ENCODE data around the gene RUNDC3A. TPM values are rescaled to one million over a fixed set of nuclear protein-coding genes. Genes with fewer than 3 reads are reported as not detected.

The RUNDC3A gene
- total RNA-seq, 2 donors from 2014 or later: 0.37 to 0.55 TPM

- Mint-ChIP-seq H3K4me3 (no peak overlapping the region), H3K27ac (no peak overlapping the region), H3K4me1 (peaks cover 14% of the 10 kb centered on the region), H3K36me3 (ENCODE audit: low read depth) (peaks cover 3% of the 10 kb centered on the region), H3K27me3 (peaks cover 26% of the 10 kb centered on the region)
- DNase-seq: no peak
- no peaks in the 10 kb centered on the region for H3K9me3 ChIP-seq (ENCODE audit: control insufficient read depth, low read length, poor library complexity, severe bottlenecking)
- ATAC-seq: no peak
Observed at GRCh38 chr17:44272954-44273353, 35.4 kb upstream of the RUNDC3A start.

GRCh38 chr17:44273607-44274006 is 34.8 kb upstream of the RUNDC3A start:
- H3K27ac Mint-ChIP-seq: no peak overlapping the region
- H3K4me1 Mint-ChIP-seq: peaks cover 11% of the 10 kb centered on the region
- H3K4me3 Mint-ChIP-seq: no peak overlapping the region
- H3K27me3 Mint-ChIP-seq: peaks cover 26% of the 10 kb centered on the region
- no peaks in the 10 kb centered on the region for H3K9me3 ChIP-seq (ENCODE audit: control insufficient read depth, low read length, poor library complexity, severe bottlenecking)
- H3K36me3 Mint-ChIP-seq (ENCODE audit: low read depth): peaks cover 3% of the 10 kb centered on the region
- DNase-seq (no peak), ATAC-seq (no peak)

DNA sequence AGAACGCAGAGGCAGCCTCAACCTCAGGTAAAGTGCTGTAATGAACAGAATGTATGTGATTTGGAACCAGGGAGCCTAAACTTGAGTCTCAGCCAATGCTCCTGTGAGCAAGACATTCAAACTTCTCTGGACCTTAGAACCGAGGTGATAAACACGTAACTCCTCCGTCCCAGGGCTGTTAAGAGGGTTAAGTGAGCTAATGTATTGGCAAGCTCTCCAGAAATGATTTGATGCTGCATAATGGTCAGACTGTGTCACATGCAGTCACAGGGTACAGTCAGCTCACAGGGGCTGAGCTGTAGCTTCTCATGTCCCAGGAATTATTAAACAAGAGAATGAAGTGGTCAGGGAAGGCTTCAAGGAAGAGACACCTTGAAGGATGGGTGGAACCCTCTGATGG is 30.4 kb upstream of the RUNDC3A start:
- no peaks in the 10 kb centered on the region for H3K36me3 Mint-ChIP-seq (ENCODE audit: low read depth)
- DNase-seq (no peak), ATAC-seq (no peak)
- no peak overlapping the region for H3K4me3 Mint-ChIP-seq
- H3K9me3 ChIP-seq (ENCODE audit: control insufficient read depth, low read length, poor library complexity, severe bottlenecking): no peaks in the 10 kb centered on the region
- H3K27ac Mint-ChIP-seq: no peak overlapping the region
- peaks cover 11% of the 10 kb centered on the region for H3K4me1 Mint-ChIP-seq
- H3K27me3 Mint-ChIP-seq: peaks cover 20% of the 10 kb centered on the region

GRCh38 chr17:44279346-44279665 is 29.1 kb upstream of the RUNDC3A start:
- no peak for DNase-seq
- ATAC-seq: no peak
- Mint-ChIP-seq H3K4me1 (peaks cover 11% of the 10 kb centered on the region), H3K36me3 (ENCODE audit: low read depth) (no peaks in the 10 kb centered on the region), H3K27me3 (peaks cover 19% of the 10 kb centered on the region), H3K4me3 (no peak overlapping the region), H3K27ac (no peak overlapping the region)
- no peaks in the 10 kb centered on the region for H3K9me3 ChIP-seq (ENCODE audit: control insufficient read depth, low read length, poor library complexity, severe bottlenecking)

DNA sequence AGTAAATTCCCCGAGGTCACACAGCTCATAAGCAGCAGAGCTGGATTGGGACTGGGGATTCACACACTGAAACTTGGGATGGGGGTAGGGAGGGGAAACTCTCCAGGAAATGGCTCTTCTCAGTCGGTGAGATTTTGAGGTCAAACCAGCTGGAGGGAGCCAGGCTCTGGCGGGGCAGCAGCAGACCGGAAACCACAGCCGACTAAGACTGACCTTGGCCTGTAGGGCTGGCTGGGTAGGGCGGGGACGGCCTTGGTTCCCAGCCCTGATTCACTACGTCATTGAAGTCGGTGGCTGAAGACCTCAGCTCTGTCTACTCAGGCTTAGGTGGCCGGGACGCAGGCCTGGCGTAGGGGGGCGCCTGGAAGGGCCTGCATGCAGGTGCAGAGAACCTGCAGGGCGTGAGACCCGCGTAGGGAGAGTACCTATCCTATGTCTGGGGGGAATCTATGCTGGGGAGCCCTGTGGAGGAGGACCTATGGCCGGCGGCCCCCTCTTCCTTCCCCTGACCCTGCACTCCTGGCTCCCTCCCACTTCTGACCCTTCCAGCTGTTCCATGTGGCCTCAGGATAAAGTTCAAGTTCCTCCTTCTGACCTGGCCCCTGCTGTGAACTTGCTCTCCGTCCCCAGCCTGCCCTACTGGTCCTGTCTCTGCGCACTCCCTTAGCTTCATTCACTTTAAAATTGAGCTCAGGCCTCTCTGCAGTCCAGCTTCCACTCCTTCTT is 28.6 kb upstream of the RUNDC3A start:
- DNase-seq (no peak), ATAC-seq (peak; percentile 69)
- H3K9me3 ChIP-seq (ENCODE audit: control insufficient read depth, low read length, poor library complexity, severe bottlenecking): no peaks in the 10 kb centered on the region
- Mint-ChIP-seq H3K27ac (peak overlapping the region; percentile 57), H3K36me3 (ENCODE audit: low read depth) (no peaks in the 10 kb centered on the region), H3K27me3 (peaks cover 17% of the 10 kb centered on the region), H3K4me3 (no peak overlapping the region), H3K4me1 (peaks cover 11% of the 10 kb centered on the region)

DNA sequence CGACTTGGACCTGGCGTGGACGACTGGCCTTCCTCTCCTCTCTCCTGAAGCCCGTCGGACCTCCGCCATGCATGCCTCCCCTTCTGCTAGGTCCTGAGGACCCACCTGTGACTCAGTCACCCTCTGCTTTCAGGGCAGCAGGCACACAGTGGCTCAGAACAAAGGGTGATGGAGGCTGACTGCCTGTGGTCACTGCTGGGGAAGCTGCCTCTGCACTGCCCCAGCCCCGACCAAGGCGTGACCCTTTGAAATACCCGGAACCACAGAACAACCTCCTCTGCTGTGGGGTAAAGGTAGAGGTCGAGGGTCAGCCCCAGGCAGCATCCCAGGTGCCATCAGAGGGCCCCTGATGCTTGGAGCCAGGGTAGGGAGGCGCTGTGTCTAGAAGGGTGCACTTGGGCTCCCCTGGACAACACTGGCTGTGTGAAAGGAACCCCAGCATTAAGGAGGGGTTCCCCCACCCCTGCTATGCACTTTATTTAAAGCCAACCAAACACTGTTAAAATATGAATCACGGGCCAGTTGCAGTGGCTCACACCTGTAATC is 27.9 kb upstream of the RUNDC3A start:
- H3K9me3 ChIP-seq (ENCODE audit: control insufficient read depth, low read length, poor library complexity, severe bottlenecking): no peaks in the 10 kb centered on the region
- H3K4me1 Mint-ChIP-seq: peaks cover 6% of the 10 kb centered on the region
- ATAC-seq (no peak), DNase-seq (no peak)
- no peak overlapping the region for H3K4me3 Mint-ChIP-seq
- peaks cover 10% of the 10 kb centered on the region for H3K27me3 Mint-ChIP-seq
- H3K36me3 Mint-ChIP-seq (ENCODE audit: low read depth): no peaks in the 10 kb centered on the region
- H3K27ac Mint-ChIP-seq: peak overlapping the region; percentile 57

GRCh38 chr17:44281570-44281969 is 26.8 kb upstream of the RUNDC3A start:
- Mint-ChIP-seq H3K4me1 (peaks cover 6% of the 10 kb centered on the region), H3K4me3 (no peak overlapping the region), H3K36me3 (ENCODE audit: low read depth) (no peaks in the 10 kb centered on the region), H3K27me3 (peaks cover 9% of the 10 kb centered on the region), H3K27ac (no peak overlapping the region)
- ATAC-seq: no peak
- DNase-seq: no peak
- H3K9me3 ChIP-seq (ENCODE audit: control insufficient read depth, low read length, poor library complexity, severe bottlenecking): no peaks in the 10 kb centered on the region

- Mint-ChIP-seq H3K27ac (no peak overlapping the region), H3K4me1 (peaks cover 6% of the 10 kb centered on the region), H3K4me3 (no peak overlapping the region), H3K36me3 (ENCODE audit: low read depth) (no peaks in the 10 kb centered on the region), H3K27me3 (peaks cover 9% of the 10 kb centered on the region)
- no peak for ATAC-seq
- no peak for DNase-seq
- H3K9me3 ChIP-seq (ENCODE audit: control insufficient read depth, low read length, poor library complexity, severe bottlenecking): no peaks in the 10 kb centered on the region
Observed at GRCh38 chr17:44282264-44282663, 26.1 kb upstream of the RUNDC3A start.

DNA sequence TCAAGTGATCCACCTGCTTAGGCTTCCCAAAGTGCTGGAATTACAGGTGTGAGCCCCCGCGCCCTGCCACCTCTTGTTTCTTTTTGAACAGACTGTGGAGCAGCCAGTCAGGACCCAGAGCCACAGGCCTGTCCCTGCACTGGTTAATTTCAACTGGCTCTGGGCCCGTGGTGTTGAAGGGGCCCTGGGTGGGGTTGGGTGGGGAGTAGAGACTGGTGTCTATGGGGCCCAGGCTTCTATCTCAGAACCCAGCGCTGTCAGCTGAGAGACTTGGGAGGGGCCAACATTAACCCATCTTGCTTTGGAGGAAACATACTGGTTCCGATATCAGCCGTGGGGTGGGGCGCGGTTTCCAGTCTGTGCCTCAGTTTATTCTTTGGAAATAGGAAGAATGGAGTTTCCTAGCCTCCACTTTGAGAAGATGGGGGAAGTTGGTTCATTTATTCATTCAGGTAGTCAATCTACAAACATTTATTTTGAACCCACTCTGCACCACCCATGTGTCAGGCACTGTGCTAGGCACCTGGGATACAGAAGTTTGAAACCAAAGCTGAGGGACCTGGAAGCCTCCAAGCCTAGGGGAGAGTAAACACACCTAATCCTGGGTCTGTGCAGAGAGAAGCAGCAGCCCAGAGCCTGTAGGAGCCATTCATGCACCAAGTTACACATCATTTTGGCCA is 24.9 kb upstream of the RUNDC3A start:
- Mint-ChIP-seq H3K27ac (no peak overlapping the region), H3K36me3 (ENCODE audit: low read depth) (no peaks in the 10 kb centered on the region), H3K4me1 (peaks cover 12% of the 10 kb centered on the region), H3K27me3 (peaks cover 20% of the 10 kb centered on the region), H3K4me3 (no peak overlapping the region)
- H3K9me3 ChIP-seq (ENCODE audit: control insufficient read depth, low read length, poor library complexity, severe bottlenecking): no peaks in the 10 kb centered on the region
- ATAC-seq (no peak), DNase-seq (no peak)

- no peak for ATAC-seq
- DNase-seq: no peak
- Mint-ChIP-seq H3K4me1 (peaks cover 13% of the 10 kb centered on the region), H3K27ac (no peak overlapping the region), H3K36me3 (ENCODE audit: low read depth) (no peaks in the 10 kb centered on the region), H3K27me3 (peaks cover 25% of the 10 kb centered on the region), H3K4me3 (no peak overlapping the region)
- no peaks in the 10 kb centered on the region for H3K9me3 ChIP-seq (ENCODE audit: control insufficient read depth, low read length, poor library complexity, severe bottlenecking)
Observed at GRCh38 chr17:44284024-44284400, 24.4 kb upstream of the RUNDC3A start.

- Mint-ChIP-seq H3K27ac (no peak overlapping the region), H3K4me1 (peaks cover 7% of the 10 kb centered on the region), H3K27me3 (peaks cover 25% of the 10 kb centered on the region), H3K4me3 (no peak overlapping the region), H3K36me3 (ENCODE audit: low read depth) (no peaks in the 10 kb centered on the region)
- no peaks in the 10 kb centered on the region for H3K9me3 ChIP-seq (ENCODE audit: control insufficient read depth, low read length, poor library complexity, severe bottlenecking)
- no peak for ATAC-seq
- no peak for DNase-seq
Observed at GRCh38 chr17:44287651-44288050, 20.8 kb upstream of the RUNDC3A start.

DNA sequence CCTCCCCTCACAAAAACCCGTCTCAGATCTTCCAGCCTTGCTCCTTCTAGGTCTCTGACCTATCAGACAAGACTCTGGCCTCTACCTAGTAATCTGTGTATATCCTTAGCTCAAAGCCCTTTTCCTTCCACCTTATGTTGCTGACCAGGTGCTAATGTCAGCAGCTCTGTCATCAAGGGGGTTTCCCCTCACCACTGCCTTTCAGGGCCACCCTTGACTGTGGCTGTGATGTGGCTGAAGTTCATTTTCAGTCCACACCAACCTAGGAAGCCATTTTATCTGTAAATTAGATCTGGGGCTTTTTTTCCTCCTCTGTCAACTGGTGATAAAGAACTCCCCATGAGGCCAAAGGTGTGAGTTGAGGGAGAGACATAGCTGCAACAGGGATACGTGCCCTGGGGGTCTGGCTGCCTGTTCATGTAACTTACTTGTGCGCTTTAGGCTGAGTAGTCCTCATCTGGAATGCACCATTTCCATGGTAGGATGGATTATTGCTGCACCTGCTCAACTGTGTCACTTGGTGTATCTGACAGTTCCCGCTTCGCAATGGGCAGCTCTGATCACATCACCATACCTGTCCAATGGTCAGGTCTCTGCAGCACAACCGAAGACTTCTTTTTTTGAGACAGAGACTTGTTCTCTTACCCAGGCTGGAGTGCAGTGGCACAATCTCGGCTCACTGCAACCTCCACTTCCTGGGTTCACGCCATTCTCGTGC is 14.7 kb upstream of the RUNDC3A start:
- no peak overlapping the region for H3K4me3 Mint-ChIP-seq
- peaks cover 5% of the 10 kb centered on the region for H3K4me1 Mint-ChIP-seq
- no peaks in the 10 kb centered on the region for H3K9me3 ChIP-seq (ENCODE audit: control insufficient read depth, low read length, poor library complexity, severe bottlenecking)
- peaks cover 19% of the 10 kb centered on the region for H3K27me3 Mint-ChIP-seq
- no peaks in the 10 kb centered on the region for H3K36me3 Mint-ChIP-seq (ENCODE audit: low read depth)
- no peak overlapping the region for H3K27ac Mint-ChIP-seq
- DNase-seq (no peak), ATAC-seq (peak; percentile 48)

DNA sequence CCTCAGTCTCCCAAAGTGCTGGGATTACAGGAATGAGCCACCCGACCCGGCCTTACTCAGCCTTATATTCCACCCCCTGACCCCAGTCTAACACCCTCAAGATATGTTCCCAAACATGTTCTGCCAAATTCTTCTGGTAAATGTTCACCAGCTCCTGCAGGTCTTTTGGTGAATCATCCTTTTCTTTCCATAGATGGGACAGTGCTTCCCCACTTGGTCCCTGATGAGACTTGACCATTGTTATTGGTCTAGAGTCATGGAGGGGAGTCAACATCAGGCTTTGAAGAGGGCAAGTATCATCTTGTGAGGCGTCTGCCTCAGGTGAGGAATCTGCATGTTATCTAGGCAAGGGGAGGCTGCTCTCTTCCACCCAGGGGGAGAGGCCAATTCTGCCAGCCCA is 10.4 kb upstream of the RUNDC3A start:
- Mint-ChIP-seq H3K36me3 (ENCODE audit: low read depth) (no peaks in the 10 kb centered on the region), H3K4me1 (peaks cover 5% of the 10 kb centered on the region), H3K27me3 (peaks cover 17% of the 10 kb centered on the region), H3K27ac (no peak overlapping the region), H3K4me3 (no peak overlapping the region)
- H3K9me3 ChIP-seq (ENCODE audit: control insufficient read depth, low read length, poor library complexity, severe bottlenecking): no peaks in the 10 kb centered on the region
- no peak for DNase-seq
- ATAC-seq: no peak
